HCT116 (cell line): ENCODE results near the gene CSHL1. TPM values are rescaled to one million over a fixed set of nuclear protein-coding genes. Genes with fewer than 3 reads are reported as not detected.

Experiments
- ATAC-seq: fragments of 200-7000 bp; cut with Tn5 transposase; 2 replicates; pipeline ENCODE4 v1.9.1; 2020; ENCODE audit warnings: mild to moderate bottlenecking, moderate library complexity
- BruUV-seq: library from RNA; stranded (reverse); fragments of 400-500 nt; replicated peaks from 2 replicates; lab custom pipeline; 2021; lab: Mats Ljungman, UMichigan
- CTCF ChIA-PET: fragments of 300-600 bp; sonication (Branson Sonifier 250); formaldehyde crosslinking; loops from one replicate; lab custom pipeline; 2021; ENCODE audit warnings: antibody characterized with exemption; lab: Charles Lee
- POLR2A ChIA-PET: fragments of 300-600, 350-600 bp; sonication (Branson Sonifier 250); formaldehyde crosslinking; loops from one replicate; lab custom pipeline; 2021; ENCODE audit warnings: antibody characterized with exemption; lab: Charles Lee
- RAD21 ChIA-PET, 2 experiments: fragments of 300-600 bp; sonication (Branson Sonifier 250); formaldehyde crosslinking; loops; one replicate each; lab custom pipeline; 2023; ENCODE audit warnings: low total read pairs in 2 of 2; ENCODE audit not compliant: uncharacterized antibody in 2 of 2, unreplicated experiment in 2 of 2, low non-redundant PET in 1 of 2; lab: Charles Lee
- DNase-seq: peaks from one replicate; pipeline ENCODE4 v3.0.0-alpha.2; 2010; ENCODE audit warnings: low read depth, low spot score
- H2AFZ ChIP-seq: fragments of 200-600 bp; shearing (Covaris generic), sonication (generic); 2 replicates; pipeline ENCODE4 v1.6.1; 2017; ENCODE audit warnings: low read depth, mixed run types, mixed read lengths, antibody characterized with exemption, low read length; ENCODE audit not compliant: poor library complexity, severe bottlenecking
- H3K27ac ChIP-seq: 2 replicates; pipeline ENCODE4 v1.5.1; 2012; ENCODE audit warnings: low read depth, low read length
- H3K27me3 ChIP-seq: fragments of 200-600 bp; sonication (generic); 2 replicates; pipeline ENCODE4 v1.6.1; 2016; ENCODE audit warnings: mixed run types, low read length, mixed read lengths; ENCODE audit not compliant: insufficient read depth
- H3K36me3 ChIP-seq, 2 experiments: fragments of 200-500 bp in 1 of 2; fragments of 200-600 bp in 1 of 2; sonication (Bioruptor generic) in 1 of 2; sonication (generic) in 1 of 2; 2 replicates each; pipeline versions ENCODE4 v1.5.1 to v1.6.1; 2014 to 2016; ENCODE audit warnings: low read length in 2 of 2, inconsistent platforms in 1 of 2, mixed read lengths in 1 of 2, mixed run types in 1 of 2; ENCODE audit not compliant: insufficient read depth in 2 of 2, control insufficient read depth in 1 of 2
- H3K4me1 ChIP-seq, 2 experiments: fragments of 200-600 bp in 1 of 2; sonication (generic) in 1 of 2; 2 replicates each; pipeline versions ENCODE4 v1.5.1 to v1.6.1; 2012 to 2017; ENCODE audit warnings: low read length in 2 of 2, inconsistent platforms in 1 of 2, mild to moderate bottlenecking in 1 of 2, mixed read lengths in 1 of 2, mixed run types in 1 of 2, moderate library complexity in 1 of 2; ENCODE audit not compliant: insufficient read depth in 2 of 2, control insufficient read depth in 1 of 2
- H3K4me2 ChIP-seq: fragments of 200-600 bp; sonication (generic); 2 replicates; pipeline ENCODE4 v1.6.1; 2017; ENCODE audit warnings: mixed run types, low read length, mixed read lengths
- H3K4me3 ChIP-seq, 2 experiments: fragments of 200-600 bp in 1 of 2; sonication (generic) in 1 of 2; replicated peaks in 1 of 2; 2 replicates each; pipeline ENCODE4 v1.5.1; 2011 to 2016; ENCODE audit warnings: low read length in 2 of 2, control low read depth in 1 of 2, low read depth in 1 of 2, mild to moderate bottlenecking in 1 of 2, mixed read lengths in 1 of 2, mixed run types in 1 of 2
- H3K79me2 ChIP-seq: fragments of 200-600 bp; sonication (generic); 2 replicates; pipeline ENCODE4 v1.6.1; 2017; ENCODE audit warnings: mild to moderate bottlenecking, mixed run types, low read length, moderate library complexity, mixed read lengths; ENCODE audit not compliant: insufficient read depth
- H3K9ac ChIP-seq: fragments of 200-600 bp; sonication (generic); 2 replicates; pipeline ENCODE4 v1.6.1; 2016; ENCODE audit warnings: low read length, mixed read lengths
- H3K9me2 ChIP-seq: fragments of 200-600 bp; sonication (generic), shearing (Covaris generic); 2 replicates; pipeline ENCODE4 v1.6.1; 2017; ENCODE audit warnings: mixed run types, mild to moderate bottlenecking, moderate library complexity; ENCODE audit not compliant: insufficient read depth
- H3K9me3 ChIP-seq, 2 experiments: fragments of 200-500 bp in 1 of 2; fragments of 200-600 bp in 1 of 2; sonication (Bioruptor generic) in 1 of 2; sonication (generic) in 1 of 2; 2 replicates each; pipeline ENCODE4 v1.6.1; 2014 to 2017; ENCODE audit warnings: low read length in 2 of 2, mixed read lengths in 2 of 2, inconsistent platforms in 1 of 2, low read depth in 1 of 2, mild to moderate bottlenecking in 1 of 2, mixed run types in 1 of 2, moderate library complexity in 1 of 2; ENCODE audit not compliant: control insufficient read depth in 1 of 2, insufficient read depth in 1 of 2
- H4K20me1 ChIP-seq: fragments of 200-600 bp; sonication (generic), shearing (Covaris generic); 2 replicates; pipeline ENCODE4 v1.6.1; 2017; ENCODE audit warnings: mixed run types, mild to moderate bottlenecking, moderate library complexity; ENCODE audit not compliant: insufficient read depth
- CTCF ChIP-seq, 3 experiments: fragments of 200-600 bp in 1 of 3; sonication (generic) in 1 of 3; IDR thresholded peaks in 2 of 3; conservative IDR thresholded peaks in 1 of 3; 2 replicates each; pipeline ENCODE4 v1.5.1; 2012 to 2017; ENCODE audit warnings: low read depth in 2 of 3, low read length in 2 of 3, antibody characterized with exemption in 1 of 3, borderline replicate concordance in 1 of 3, control low read depth in 1 of 3, mild to moderate bottlenecking in 1 of 3, mixed read lengths in 1 of 3, mixed run types in 1 of 3, moderate library complexity in 1 of 3; ENCODE audit not compliant: insufficient read depth in 1 of 3
- EGR1 ChIP-seq: IDR thresholded peaks from 2 replicates; pipeline ENCODE4 v1.6.1; 2012; ENCODE audit warnings: low read depth
- SIN3A ChIP-seq: IDR thresholded peaks from 2 replicates; pipeline ENCODE4 v1.6.1; 2012; ENCODE audit warnings: low read depth
- SRF ChIP-seq: IDR thresholded peaks from 2 replicates; pipeline ENCODE4 v1.6.1; 2012; ENCODE audit warnings: low read depth
- YY1 ChIP-seq: IDR thresholded peaks from 2 replicates; pipeline ENCODE4 v1.6.1; 2011; ENCODE audit warnings: low read length, low read depth, moderate library complexity, mild to moderate bottlenecking; ENCODE audit not compliant: insufficient replicate concordance; ENCODE audit errors: extremely low read depth
- ZFX ChIP-seq: fragments of 450-650 bp; IDR thresholded peaks from 2 replicates; pipeline ENCODE4 v1.6.1; 2017
- intact Hi-C: fragments of 100-400 bp; cut with micrococcal nuclease; formaldehyde crosslinking; loops from 2 replicates; pipeline ENCODE4 v1.10.0; 2022
- total RNA-seq: library from RNA; stranded (reverse); gene quantifications from one replicate; pipeline ENCODE4 v1.2.1, GENCODE V29; 2021; ENCODE audit not compliant: unreplicated experiment
- TF ChIP-seq, protein P1 (sequence below): IDR thresholded peaks from 2 replicates; pipeline ENCODE4 v1.6.1; 2012; ENCODE audit warnings: low read depth

The CSHL1 gene
- total RNA-seq, 1 experiment from 2014 or later: not detected

- Histone ChIP-seq H3K36me3 (no peaks in the 10 kb centered on the region), H2AFZ (no peak overlapping the region), H3K9me2 (no peaks in the 10 kb centered on the region), H3K4me2 (no peak overlapping the region), H4K20me1 (no peaks in the 10 kb centered on the region), H3K9ac (no peak overlapping the region), H3K9me3 (no peaks in the 10 kb centered on the region), H3K27ac (no peak overlapping the region), H3K79me2 (no peaks in the 10 kb centered on the region), H3K4me3 (no peak overlapping the region), H3K4me1 (no peaks in the 10 kb centered on the region), H3K27me3 (no peaks in the 10 kb centered on the region)
- ChIA-PET CTCF (interaction anchor here (1.2 to 1.6 kb wide), 3 partner anchors 9 to 196 kb away, joined by 3 to 7 read pairs (median 5); no protein-coding TSS in a partner anchor), POLR2A (no interaction called here), RAD21 (no interaction called here)
- ATAC-seq: peak; percentile 53
- DNase-seq: no peak
- BruUV-seq: no TSS peak
- intact Hi-C loops: no loop called here
- TF ChIP-seq ZFX: no peak
- peak in 2 of 3 experiments; percentile 18 to 19; a peak in 2 of 6 replicates for TF ChIP-seq CTCF (IDR thresholded peaks at IDR 0.05 in 2 of 3, conservative IDR thresholded peaks at IDR 0.05 in 1 of 3; ENCODE audit: borderline replicate concordance in 1 of 3, insufficient read depth in 1 of 3, low read depth in 2 of 3, low read length in 2 of 3)
- no peak for TF ChIP-seq EGR1
- no peak for TF ChIP-seq SIN3A
- TF ChIP-seq SRF: no peak
- TF ChIP-seq YY1: no peak
- TF ChIP-seq, protein P1, sequence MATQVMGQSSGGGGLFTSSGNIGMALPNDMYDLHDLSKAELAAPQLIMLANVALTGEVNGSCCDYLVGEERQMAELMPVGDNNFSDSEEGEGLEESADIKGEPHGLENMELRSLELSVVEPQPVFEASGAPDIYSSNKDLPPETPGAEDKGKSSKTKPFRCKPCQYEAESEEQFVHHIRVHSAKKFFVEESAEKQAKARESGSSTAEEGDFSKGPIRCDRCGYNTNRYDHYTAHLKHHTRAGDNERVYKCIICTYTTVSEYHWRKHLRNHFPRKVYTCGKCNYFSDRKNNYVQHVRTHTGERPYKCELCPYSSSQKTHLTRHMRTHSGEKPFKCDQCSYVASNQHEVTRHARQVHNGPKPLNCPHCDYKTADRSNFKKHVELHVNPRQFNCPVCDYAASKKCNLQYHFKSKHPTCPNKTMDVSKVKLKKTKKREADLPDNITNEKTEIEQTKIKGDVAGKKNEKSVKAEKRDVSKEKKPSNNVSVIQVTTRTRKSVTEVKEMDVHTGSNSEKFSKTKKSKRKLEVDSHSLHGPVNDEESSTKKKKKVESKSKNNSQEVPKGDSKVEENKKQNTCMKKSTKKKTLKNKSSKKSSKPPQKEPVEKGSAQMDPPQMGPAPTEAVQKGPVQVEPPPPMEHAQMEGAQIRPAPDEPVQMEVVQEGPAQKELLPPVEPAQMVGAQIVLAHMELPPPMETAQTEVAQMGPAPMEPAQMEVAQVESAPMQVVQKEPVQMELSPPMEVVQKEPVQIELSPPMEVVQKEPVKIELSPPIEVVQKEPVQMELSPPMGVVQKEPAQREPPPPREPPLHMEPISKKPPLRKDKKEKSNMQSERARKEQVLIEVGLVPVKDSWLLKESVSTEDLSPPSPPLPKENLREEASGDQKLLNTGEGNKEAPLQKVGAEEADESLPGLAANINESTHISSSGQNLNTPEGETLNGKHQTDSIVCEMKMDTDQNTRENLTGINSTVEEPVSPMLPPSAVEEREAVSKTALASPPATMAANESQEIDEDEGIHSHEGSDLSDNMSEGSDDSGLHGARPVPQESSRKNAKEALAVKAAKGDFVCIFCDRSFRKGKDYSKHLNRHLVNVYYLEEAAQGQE: no peak
These were observed 26.3 kb upstream of the CSHL1 start for GRCh38 chr17:63937319-63937718.
